Adipocyte (in vitro differentiated cells): Measurements from ENCODE around the gene NRG2.

Experiments
- DNase-seq: peaks from one replicate; pipeline ENCODE4 v3.0.0-alpha.2; 2015; ENCODE audit warnings: low read depth
- H3K27me3 ChIP-seq: replicated peaks from 2 replicates; pipeline ENCODE4 v1.7.0; 2013; ENCODE audit warnings: mild to moderate bottlenecking, low read length, moderate library complexity; ENCODE audit not compliant: control insufficient read depth, insufficient read depth
- H3K36me3 ChIP-seq: 2 replicates; pipeline ENCODE4 v1.7.0; 2013; ENCODE audit warnings: low read length, mild to moderate bottlenecking, moderate library complexity; ENCODE audit not compliant: control insufficient read depth, insufficient read depth, severe bottlenecking
- H3K4me1 ChIP-seq: 2 replicates; pipeline ENCODE4 v1.7.0; 2013; ENCODE audit warnings: mild to moderate bottlenecking, low read length, moderate library complexity; ENCODE audit not compliant: control insufficient read depth, insufficient read depth
- H3K4me3 ChIP-seq: 2 replicates; pipeline ENCODE4 v1.7.0; 2013; ENCODE audit warnings: mild to moderate bottlenecking, low read length, moderate library complexity
- H3K9ac ChIP-seq: 2 replicates; pipeline ENCODE4 v1.7.0; 2013; ENCODE audit warnings: mild to moderate bottlenecking, low read length, moderate library complexity
- H3K9me3 ChIP-seq: 2 replicates; pipeline ENCODE4 v1.7.0; 2013; ENCODE audit warnings: mild to moderate bottlenecking, low read length, moderate library complexity; ENCODE audit not compliant: control insufficient read depth

The NRG2 gene

DNA sequence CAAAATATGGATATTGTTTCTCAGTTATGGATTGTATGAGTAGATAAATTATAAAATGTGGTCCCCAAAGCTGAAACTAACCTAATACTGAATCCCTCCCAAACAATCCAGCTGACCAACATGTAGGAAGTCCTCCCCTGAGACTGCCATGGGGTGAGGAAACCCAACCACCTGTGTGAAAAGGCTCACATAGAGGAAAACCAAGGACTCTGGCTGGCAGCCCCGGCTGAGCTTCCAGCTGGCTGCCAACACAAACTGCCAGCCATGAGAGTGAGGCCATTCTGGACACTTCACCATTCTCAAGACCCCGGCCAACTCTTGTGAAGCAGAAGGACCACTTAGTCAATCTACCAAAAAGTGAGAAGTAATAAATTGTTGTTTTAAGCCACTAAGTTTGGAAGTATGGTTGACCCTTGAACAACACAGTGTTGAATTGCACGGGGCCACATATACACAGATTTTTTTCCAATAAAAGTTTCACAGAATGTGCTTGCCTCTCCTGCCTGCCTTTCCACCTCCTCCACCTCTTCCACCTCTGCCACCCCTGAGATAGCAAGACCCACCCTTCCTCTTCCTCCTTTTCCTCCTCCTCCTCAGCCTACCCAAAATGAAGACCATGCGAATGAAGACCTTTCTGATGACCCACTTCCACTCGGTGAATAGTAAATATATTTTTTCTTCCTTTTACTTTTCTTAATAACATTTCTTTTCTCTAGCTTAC, 15.3 kb upstream of the NRG2 start:
- Histone ChIP-seq H3K4me3 (no peak overlapping the region), H3K9ac (no peak overlapping the region), H3K9me3 (no peaks in the 10 kb centered on the region), H3K27me3 (peaks cover 35% of the 10 kb centered on the region), H3K36me3 (no peaks in the 10 kb centered on the region), H3K4me1 (no peaks in the 10 kb centered on the region)
- DNase-seq, result no peak

DNA sequence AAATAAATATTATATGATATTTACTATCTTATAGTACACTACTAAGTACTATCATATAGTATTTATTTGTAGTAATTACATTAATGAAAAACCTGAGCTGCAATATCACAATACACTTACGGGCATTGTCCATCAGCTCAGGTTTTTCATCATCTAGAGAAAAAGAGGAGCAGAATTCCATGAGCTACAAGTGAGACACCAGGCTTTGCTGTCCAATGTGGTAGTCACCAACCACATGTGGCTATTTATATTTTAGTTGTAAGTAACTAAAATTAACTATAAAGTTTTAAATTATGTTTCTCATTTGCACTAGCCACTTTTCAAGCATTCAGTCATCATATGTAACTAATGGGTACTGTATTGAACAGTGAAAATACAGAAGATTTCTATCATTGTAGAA, 13.8 kb upstream of the NRG2 start:
- H3K9me3 ChIP-seq, result no peaks in the 10 kb centered on the region
- peaks cover 35% of the 10 kb centered on the region for H3K27me3 ChIP-seq
- no peak overlapping the region for H3K9ac ChIP-seq
- no peak for DNase-seq
- H3K4me3 ChIP-seq, result no peak overlapping the region
- H3K36me3 ChIP-seq, result no peaks in the 10 kb centered on the region
- H3K4me1 ChIP-seq, result no peaks in the 10 kb centered on the region

DNA sequence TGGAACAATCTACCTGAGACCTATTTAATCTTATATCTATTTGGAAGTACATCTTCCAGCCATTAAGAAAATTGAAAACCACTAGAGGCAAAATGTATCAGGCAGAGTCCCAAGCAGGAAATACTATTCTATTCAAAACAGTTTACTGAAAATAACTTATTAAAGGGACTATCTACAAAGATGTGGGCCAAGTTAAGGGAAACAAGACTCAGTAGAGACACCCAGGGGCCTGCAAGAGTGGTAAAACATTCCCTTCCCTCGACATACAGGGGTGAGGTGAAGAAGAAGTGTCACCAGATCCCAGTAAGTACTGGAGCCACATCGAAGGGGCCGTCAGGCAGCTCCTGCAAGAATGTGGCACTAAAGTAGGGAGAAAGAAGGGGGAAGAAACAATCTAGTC, 12.1 kb upstream of the NRG2 start:
- Histone ChIP-seq H3K4me3 (no peak overlapping the region), H3K9ac (no peak overlapping the region), H3K36me3 (no peaks in the 10 kb centered on the region), H3K9me3 (no peaks in the 10 kb centered on the region), H3K27me3 (peaks cover 28% of the 10 kb centered on the region), H3K4me1 (no peaks in the 10 kb centered on the region)
- no peak for DNase-seq

DNA sequence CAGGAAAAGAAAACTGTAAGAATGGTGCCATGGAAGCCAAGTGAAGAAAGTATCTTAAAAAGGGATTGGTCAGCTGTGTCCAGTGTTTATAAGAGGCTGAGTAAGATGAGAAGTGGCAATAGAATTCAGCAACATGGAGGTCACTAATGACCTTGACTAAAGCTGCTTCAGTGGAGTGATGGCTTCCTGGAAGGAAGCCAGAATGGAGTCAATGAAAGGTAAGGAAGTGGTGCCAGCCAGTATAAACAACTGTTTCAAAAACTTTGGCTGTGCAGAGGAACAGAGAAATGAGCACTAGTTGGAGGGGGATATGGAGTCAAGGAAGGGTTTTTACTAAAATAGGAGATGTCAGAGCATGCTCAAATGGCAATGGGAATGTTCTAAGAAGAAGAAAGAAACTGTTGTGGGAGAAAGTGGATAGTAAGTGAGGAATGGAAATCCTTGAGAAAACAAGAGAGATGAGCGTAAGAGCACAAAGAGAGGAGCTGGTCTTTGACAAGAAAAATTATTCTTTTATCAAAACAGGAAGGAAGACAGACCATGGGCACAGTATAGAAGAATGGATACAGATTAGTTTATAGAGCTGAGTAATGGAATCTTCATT, 11.1 kb upstream of the NRG2 start:
- no peak overlapping the region for H3K9ac ChIP-seq
- no peak for DNase-seq
- no peaks in the 10 kb centered on the region for H3K36me3 ChIP-seq
- H3K4me1 ChIP-seq, result peaks cover 7% of the 10 kb centered on the region
- no peaks in the 10 kb centered on the region for H3K9me3 ChIP-seq
- no peak overlapping the region for H3K4me3 ChIP-seq
- peaks cover 22% of the 10 kb centered on the region for H3K27me3 ChIP-seq

DNA sequence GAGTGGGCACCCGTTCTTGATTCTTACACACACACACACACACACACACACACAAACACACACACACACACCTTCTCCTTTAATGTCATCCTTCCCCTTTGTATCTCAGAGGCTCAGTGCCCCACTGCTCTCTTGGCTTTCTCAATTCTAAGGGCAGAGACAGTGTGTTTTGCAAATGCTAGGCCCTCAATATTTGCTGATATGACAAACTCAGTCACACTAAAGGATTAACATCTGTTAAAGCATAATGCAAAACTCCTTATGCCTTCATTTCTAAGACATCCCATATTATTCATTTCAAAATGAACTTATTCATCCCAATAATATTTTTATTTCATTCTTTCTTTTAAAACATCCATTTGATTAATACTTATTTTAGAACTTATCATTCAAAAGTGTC, 8.9 kb upstream of the NRG2 start:
- H3K4me3 ChIP-seq, result no peak overlapping the region
- no peaks in the 10 kb centered on the region for H3K9me3 ChIP-seq
- no peak overlapping the region for H3K9ac ChIP-seq
- no peaks in the 10 kb centered on the region for H3K36me3 ChIP-seq
- no peak for DNase-seq
- peaks cover 9% of the 10 kb centered on the region for H3K27me3 ChIP-seq
- peaks cover 8% of the 10 kb centered on the region for H3K4me1 ChIP-seq

DNA sequence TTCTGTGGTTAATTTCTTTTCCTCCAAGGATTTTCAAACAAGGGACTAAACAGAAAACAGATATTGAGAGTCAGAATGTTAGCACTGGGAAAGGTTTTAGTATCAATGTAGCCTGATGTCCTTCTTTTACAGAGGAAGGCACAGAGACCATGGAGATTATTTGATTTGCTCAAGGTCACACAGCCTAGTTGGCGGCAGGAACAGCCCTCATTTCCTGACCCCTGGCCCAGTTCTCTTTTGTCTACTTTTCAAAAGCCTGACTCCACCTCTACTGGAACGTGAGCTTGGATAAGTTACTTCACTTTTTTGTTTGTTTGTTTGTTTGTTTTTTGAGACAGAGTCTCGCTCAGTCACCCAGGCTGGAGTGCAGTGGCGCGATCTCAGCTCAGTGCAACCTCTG, 6.6 kb upstream of the NRG2 start:
- Histone ChIP-seq H3K9me3 (no peaks in the 10 kb centered on the region), H3K4me3 (no peak overlapping the region), H3K4me1 (peaks cover 8% of the 10 kb centered on the region), H3K27me3 (peaks cover 4% of the 10 kb centered on the region), H3K9ac (no peak overlapping the region), H3K36me3 (no peaks in the 10 kb centered on the region)
- DNase-seq, result no peak

DNA sequence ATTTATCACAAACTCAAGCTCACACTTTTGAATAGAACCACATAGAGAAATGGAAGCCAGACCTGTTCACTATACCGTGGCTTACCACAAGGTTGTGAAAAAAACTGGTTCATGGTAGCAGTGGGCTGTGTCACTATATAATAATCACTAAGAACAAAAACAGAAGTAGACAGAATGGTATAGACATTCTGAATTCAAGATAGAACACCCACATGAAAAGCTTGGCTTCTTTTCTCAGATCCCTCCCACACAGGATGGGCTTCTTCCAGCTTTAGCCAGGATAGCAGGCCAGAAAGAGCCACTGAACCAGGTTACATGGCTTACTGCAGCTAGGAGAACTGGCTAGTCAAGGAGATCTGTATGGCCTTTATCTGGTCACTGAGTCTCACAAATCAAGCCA, 6.1 kb upstream of the NRG2 start:
- H3K27me3 ChIP-seq, result peaks cover 3% of the 10 kb centered on the region
- DNase-seq, result no peak

DNA sequence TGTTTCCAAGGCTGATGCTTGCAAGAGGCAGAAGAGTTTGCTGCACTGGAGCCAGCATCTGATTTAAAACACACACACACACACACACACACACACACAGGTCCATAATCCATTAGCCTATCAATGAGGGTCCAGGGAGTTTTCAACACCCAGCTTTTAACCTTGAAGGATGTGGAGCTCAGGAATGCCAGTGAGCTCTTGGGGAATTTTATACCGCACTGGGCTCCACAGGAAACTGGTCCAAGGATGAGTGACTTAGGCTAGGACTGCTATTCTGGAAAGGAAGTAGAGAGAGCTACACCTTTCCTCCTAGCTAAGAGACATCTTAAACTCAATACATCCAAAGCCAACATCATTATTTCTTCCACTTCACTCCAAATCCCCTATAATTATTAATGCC, 942 bp upstream of the NRG2 start:
- DNase-seq, result no peak
- H3K9ac ChIP-seq, result no peak overlapping the region
- no peak overlapping the region for H3K4me3 ChIP-seq
- no peaks in the 10 kb centered on the region for H3K36me3 ChIP-seq
- H3K9me3 ChIP-seq, result no peaks in the 10 kb centered on the region
- H3K27me3 ChIP-seq, result no peaks in the 10 kb centered on the region
- H3K4me1 ChIP-seq, result peaks cover 34% of the 10 kb centered on the region

More for the DNA sequence above, 6.1 kb upstream of the NRG2 start:
- no peak overlapping the region for H3K4me3 ChIP-seq
- no peaks in the 10 kb centered on the region for H3K9me3 ChIP-seq
- no peak overlapping the region for H3K9ac ChIP-seq
- peaks cover 8% of the 10 kb centered on the region for H3K4me1 ChIP-seq
- no peaks in the 10 kb centered on the region for H3K36me3 ChIP-seq

DNA sequence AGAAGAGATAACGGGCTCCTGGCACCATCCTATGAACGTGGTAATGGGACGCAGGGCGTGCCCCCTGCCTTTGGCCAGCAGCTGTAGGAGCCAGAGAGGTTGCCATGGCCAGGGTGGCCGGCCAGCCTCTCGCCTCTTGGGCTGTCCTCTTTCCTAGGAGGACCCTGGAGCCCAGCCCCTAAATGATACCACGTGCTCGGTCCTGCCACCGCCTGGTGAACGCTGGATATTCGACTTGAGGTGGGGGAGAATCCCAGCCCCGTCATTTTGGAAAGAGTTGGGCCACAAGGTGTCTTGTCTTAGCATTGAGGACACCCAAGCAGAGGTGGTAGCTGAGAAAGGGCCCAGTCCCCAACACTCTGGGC, 391 bp upstream of the NRG2 start:
- H3K9me3 ChIP-seq, result no peaks in the 10 kb centered on the region
- no peaks in the 10 kb centered on the region for H3K27me3 ChIP-seq
- peak overlapping the region; percentile 50 for H3K9ac ChIP-seq
- H3K4me3 ChIP-seq, result peak overlapping the region; percentile 83
- H3K4me1 ChIP-seq, result peaks cover 37% of the 10 kb centered on the region
- peak; percentile 21 for DNase-seq
- no peaks in the 10 kb centered on the region for H3K36me3 ChIP-seq

DNA sequence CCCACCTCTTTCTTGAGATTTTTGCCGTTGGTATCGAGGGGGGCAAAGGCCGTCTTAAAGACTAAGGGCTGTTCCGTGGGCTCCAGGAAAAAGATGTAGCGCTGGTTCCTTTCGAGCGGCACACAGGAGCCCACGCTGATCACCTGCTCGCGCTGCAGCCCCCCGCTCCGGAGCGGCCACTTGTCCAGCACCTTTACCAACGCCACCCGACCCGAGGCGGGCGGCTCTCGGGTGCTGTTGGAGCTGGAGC, 781 bp downstream of the NRG2 start:
- no peaks in the 10 kb centered on the region for H3K9me3 ChIP-seq
- no peaks in the 10 kb centered on the region for H3K27me3 ChIP-seq
- H3K36me3 ChIP-seq, result no peaks in the 10 kb centered on the region
- peak overlapping the region; percentile 83 for H3K4me3 ChIP-seq
- peak overlapping the region; percentile 50 for H3K9ac ChIP-seq
- no peak for DNase-seq
- H3K4me1 ChIP-seq, result peaks cover 37% of the 10 kb centered on the region

DNA sequence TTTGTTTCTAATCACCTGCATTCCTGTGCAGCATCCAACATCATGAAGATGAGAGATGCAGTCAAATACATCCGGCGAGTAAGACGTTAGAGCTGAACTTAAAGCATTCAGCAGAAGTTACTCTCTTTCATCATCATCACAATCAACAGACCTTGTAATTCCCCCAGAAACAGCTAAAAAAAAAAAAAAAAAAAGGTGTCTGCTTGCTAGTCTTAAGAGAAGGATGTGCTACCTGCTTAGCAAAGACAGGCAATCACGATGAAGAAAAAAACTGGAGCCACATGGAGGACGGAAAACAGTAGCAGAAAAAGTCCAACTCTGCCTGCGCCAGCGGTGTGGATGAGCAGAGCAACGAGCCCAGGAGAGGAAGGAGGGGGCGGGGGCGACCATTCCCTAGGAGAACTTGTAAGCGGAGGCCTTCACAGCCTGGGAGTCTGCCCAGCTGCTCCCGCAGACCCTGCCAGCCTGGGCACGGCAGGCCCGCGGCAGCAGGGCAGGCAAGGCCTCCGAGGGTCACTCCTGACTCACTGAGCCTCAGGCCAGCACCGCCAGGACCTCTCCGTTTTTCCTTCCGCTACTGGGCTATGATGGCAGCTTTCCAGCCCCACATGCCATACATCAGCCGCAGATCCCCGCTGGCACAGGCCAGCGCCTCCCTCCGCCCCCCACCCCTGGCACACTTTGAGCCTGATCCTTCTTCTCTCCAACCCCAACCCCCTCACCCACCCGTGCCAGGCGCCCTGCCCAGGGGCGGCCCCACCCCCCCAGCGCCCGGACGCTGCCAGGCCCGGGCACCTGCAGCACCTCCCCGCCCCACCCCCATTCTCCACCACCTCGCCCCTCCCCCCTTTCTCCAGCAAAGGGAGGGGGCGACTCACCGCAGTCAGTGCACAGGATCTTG, 1.4 kb downstream of the NRG2 start:
- H3K9me3 ChIP-seq, result no peaks in the 10 kb centered on the region
- H3K4me1 ChIP-seq, result peaks cover 37% of the 10 kb centered on the region
- no peaks in the 10 kb centered on the region for H3K36me3 ChIP-seq
- peak overlapping the region; percentile 83 for H3K4me3 ChIP-seq
- H3K9ac ChIP-seq, result peak overlapping the region; percentile 42
- H3K27me3 ChIP-seq, result no peaks in the 10 kb centered on the region
- DNase-seq, result peak; percentile 64
